AG08396 (cell line): ENCODE results near the gene C4B.
"Not testable (repeated sequence)": the region's sequence is repeated elsewhere in the genome, so short reads cannot be mapped to it uniquely, and the experiment has no call there.

ENCODE experiments used
- DNase-seq: peaks from one replicate; pipeline ENCODE4 v3.0.0; 2012; ENCODE audit warnings: low spot score, mixed read lengths

Gene C4B

DNA sequence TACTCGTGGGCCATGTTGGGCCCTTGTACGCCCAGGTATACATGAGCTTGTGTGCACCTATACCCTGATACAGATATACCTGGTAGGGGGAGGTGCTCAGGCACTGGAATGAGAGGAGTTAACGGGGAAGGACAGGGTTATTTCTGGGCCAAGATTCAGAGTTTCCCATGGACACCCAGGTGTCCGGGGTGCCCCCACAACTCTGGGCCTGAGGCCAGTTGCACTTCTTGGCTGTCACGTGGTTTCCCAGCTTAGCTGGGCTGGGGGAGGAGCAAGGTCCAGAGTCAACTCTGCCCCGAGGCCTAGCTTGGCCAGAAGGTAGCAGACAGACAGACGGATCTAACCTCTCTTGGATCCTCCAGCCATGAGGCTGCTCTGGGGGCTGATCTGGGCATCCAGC, 32.9 kb upstream of the C4B start, which contains the start of gene C4A:
C4A (plus strand) TSS at position 314 of the 400 bp plus-strand sequence; CDS start at position 365, 51 bp downstream.
- DNase-seq: not testable (repeated sequence)

DNA sequence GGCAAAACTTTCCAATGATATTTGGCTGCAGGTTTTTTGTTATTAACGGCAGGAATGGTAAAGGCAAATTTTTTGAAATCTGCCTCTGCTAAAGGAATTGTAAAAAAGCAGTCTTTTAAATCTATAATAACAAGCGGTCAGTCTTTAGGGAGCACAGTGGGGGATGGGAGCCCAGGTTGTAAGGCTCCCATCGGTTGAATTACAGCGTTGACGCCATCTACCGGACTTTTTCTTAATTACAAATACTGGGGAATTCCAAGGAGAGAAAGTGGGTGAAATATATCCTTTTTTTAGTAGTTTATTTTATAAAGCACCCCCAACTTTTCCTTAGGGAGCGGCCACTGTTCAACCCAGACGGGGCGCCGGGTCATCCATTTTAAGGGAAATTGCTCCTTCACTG, 25.2 kb upstream of the C4B start:
- DNase-seq: not testable (repeated sequence)

DNA sequence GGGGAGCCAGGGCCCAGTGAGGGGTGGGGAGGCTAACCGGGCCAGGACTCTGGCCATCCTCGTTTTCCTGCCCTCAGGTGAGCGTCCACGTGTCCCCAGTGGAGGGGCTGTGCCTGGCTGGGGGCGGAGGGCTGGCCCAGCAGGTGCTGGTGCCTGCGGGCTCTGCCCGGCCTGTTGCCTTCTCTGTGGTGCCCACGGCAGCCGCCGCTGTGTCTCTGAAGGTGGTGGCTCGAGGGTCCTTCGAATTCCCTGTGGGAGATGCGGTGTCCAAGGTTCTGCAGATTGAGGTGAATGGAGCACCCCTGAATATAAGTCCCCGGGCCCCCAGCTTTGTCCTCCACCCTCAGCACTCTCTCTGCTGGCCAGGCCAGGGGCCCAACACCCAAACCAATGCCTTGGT, 20.2 kb upstream of the C4B start:
- DNase-seq: not testable (repeated sequence)

DNA sequence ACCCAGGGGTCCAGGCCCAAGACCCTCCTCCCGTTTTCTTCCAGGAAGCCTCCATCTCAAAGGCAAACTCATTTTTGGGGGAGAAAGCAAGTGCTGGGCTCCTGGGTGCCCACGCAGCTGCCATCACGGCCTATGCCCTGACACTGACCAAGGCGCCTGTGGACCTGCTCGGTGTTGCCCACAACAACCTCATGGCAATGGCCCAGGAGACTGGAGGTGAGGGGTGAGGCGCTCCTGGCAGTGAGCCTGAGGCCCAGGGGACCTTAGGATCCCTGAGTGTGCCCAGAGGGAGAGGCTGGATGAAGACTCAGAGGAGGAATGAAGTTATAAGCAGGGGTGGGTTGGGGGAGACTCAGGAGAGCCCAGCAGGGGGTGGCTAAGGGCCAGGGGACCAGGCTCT, 18.2 kb upstream of the C4B start:
- DNase-seq: not testable (repeated sequence)

DNA sequence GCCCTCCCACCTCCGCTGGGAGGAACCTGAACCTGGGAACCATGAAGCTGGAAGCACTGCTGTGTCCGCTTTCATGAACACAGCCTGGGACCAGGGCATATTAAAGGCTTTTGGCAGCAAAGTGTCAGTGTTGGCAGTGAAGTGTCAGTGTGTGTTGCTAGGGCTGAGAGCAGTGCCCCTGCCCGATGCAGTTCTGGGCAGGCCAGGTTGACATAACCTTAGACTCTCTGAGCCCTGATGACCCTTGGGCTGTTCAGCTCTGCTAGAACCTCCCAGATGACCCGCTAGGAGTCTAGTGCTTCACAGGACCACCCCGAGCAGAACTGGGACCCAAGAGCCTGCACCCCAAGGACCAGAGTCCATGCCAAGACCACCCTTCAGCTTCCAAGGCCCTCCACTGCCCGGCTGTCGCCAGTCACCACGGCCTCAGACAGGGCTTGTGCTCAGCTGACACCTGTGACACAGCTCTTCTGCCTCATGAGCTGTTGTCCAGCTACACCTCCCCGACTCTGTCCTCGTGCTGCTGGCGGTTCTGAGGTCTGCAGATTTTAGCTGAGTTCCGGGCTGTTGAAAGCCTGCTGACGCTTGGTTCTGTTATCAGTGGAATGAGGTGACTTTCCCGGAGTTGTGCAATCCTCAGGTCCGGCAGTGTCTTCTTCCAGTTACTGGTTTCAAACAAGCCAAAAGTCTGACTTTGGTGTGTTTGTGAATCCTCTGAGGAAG, 11.9 kb upstream of the C4B start:
- DNase-seq: not testable (repeated sequence)

DNA sequence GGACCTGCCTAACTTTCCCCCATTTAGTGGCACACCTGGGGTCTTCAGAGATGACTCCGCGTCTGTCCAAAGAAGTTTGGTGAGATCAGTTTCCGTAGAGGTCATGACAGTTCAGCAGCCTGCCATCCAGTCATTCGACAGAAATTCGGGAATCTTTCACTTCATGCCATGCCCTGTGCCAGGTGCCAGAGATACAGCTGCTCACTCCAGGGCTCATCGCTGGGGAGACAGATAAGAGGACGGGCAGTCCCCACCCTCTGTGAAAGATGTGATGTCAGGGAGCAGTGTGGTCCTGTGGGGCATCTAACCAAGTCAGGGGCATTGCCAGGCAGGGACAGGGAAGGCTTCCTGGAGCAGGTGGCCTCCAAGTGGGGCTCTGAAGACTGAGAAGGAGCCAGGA, 11.3 kb upstream of the C4B start:
- DNase-seq: not testable (repeated sequence)

DNA sequence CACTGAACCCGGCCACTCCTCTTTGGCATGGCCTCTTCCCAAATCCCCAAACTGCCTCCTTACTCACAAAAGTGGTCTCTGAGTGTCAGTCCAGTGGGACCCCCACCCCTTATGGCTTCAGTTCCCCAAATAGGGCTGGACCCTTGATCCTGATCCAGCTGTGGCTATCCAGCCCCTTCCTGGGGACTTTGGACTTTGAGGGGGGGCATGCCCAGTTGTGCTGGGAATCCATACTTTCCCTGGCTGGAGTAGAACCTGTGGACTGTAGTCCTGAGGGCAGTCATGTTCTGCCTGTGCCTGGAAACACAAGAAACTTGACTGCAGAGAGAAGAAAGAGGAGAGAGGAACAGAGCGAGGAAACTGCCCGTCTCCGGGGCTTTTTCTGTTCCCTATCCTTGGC, 10.2 kb upstream of the C4B start:
- DNase-seq: not testable (repeated sequence)

DNA sequence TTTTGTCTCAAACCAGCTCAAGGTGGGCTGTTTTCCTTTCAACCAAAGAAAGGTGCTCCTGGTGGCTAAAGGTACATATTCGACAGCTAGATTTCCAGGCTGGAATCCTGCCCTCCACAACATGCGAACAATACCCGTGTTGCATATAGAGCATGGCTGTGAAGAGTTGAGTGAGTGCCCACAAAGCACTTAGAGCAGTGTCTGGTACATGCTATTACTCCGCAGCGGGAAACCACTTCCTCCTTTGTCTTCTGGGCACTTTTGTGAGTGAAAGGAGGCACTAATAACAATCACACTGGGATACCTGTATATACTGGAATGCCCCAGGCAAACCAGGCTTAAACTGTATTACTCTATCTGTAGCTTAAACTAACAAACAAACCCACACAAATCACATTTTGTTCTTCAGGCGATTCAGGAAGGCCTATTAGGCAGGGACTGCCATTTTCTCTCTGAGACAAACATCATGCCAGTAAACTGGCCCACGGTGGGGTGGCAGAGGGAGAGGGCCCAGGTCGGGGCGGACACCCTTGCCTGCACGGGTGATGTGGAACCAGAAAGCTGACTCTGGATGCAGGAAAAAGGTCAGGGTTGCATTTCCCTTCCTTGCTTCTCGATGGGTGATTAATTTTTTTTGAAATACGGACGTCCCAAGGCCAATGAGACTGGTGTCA, 9.6 kb upstream of the C4B start:
- DNase-seq: not testable (repeated sequence)

DNA sequence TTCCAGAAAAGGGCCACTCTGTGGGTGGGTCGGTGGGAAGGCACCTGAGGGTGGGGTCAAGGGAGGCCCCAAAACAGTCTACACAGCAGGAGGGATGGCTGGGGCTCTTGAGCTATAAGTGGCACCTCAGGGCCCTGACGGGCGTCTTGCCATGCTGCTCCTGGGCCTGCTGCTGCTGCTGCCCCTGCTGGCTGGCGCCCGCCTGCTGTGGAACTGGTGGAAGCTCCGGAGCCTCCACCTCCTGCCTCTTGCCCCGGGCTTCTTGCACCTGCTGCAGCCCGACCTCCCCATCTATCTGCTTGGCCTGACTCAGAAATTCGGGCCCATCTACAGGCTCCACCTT, 9.1 kb upstream of the C4B start:
- DNase-seq: not testable (repeated sequence)

DNA sequence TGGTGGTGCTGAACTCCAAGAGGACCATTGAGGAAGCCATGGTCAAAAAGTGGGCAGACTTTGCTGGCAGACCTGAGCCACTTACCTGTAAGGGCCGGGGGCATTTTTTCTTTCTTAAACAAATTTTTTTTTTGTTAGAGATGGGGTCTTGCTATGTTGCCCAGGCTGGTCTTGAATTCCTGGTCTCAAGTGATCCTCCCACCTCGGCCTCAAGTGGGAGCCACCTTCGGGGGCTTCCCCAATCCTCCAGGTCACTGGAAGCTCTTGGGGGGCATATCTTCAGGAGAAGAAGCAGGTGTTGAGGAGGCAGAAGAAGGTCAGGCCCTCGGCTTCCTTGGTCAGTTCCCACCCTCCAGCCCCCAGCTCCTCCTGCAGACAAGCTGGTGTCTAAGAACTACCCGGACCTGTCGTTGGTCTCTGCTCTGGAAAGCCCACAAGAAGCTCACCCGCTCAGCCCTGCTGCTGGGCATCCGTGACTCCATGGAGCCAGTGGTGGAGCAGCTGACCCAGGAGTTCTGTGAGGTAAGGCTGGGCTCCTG, 8.5 kb upstream of the C4B start:
- peak; percentile 2 for DNase-seq

DNA sequence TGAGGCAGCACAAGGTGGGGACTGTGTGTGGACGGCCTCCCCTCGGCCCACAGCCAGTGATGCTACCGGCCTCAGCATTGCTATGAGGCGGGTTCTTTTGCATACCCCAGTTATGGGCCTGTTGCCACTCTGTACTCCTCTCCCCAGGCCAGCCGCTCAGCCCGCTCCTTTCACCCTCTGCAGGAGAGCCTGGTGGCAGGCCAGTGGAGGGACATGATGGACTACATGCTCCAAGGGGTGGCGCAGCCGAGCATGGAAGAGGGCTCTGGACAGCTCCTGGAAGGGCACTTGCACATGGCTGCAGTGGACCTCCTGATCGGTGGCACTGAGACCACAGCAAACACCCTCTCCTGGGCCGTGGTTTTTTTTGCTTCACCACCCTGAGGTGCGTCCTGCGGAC, 7.5 kb upstream of the C4B start:
- not testable (repeated sequence) for DNase-seq

DNA sequence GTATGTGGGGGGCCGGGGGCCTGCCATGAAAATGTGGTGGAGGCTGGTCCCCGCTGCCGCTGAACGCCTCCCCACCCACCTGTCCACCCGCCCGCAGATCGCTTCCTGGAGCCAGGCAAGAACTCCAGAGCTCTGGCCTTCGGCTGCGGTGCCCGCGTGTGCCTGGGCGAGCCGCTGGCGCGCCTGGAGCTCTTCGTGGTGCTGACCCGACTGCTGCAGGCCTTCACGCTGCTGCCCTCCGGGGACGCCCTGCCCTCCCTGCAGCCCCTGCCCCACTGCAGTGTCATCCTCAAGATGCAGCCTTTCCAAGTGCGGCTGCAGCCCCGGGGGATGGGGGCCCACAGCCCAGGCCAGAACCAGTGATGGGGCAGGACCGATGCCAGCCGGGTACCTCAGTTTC, 6.6 kb upstream of the C4B start:
- not testable (repeated sequence) for DNase-seq

DNA sequence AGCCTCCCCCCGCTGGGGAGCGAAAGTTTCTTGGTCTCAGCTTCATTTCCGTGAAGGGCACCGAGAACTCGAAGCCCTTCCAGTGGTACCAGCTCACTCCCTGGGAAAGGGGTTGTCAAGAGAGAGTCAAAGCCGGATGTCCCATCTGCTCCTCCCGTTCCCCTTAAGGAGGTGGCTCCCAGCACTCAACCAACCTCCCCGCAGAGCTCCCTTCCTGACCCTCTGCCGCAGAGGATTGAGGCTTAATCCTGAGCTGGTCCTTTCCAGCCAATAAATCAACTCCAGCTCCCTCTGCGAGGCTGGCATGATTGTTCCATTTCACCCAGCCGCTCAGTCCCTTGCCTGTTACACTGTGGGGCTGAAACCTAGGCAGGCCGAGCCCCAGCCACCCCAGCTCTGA, 6.0 kb upstream of the C4B start:
- peak; percentile 0 for DNase-seq

DNA sequence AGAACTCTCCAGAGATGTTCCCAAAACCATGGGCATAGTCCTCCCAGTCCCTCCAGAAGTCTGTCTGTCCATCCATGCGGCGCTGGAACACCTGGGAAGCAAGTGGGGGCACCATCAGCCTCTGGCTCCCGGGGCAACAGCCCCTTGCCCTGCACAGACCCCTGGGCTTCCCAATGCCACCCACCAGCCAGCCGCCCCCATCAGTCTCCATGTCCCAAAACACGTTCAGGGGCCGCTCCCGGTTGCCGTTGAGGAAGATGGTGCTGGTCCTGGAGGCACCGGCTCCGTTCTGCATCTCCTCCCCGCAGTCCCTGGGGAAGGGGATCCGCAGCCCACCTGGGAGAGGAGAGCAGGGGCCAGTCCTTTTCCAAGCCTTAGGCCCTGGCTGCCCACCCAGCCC, 5.1 kb upstream of the C4B start:
- not testable (repeated sequence) for DNase-seq

DNA sequence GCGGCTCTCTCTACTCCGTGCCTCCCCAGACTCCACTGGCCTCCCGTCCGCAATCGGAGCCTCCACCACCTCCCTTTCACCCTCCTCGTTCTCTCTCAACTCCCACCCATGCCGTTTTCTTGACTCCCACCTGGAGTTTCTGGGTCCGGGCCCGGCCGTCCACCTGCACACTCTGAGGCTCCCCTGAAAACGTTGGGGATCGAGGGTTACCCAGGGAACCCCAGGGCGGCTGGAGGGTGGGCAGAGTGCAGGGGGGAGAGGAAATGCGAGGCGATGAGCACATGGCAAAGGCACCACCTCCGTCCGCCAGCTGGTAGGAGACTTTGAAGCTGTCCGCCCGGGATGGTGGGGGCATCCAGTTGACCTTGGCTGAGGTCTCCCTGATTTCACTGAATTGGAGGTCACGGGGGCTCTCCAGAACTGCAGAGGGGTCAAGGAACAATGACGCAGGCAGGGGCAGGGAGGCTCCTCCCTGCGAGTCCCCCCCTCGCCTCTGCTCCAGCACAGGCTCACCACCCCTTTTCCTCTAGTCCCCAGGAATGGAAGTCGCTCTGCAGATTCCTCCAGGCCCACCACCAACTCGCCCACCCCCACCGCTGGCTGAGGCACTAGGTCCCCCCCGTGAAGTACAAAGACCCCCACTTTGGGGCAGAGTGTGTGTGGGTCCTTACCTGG, 3.6 kb upstream of the C4B start:
- DNase-seq: not testable (repeated sequence)

DNA sequence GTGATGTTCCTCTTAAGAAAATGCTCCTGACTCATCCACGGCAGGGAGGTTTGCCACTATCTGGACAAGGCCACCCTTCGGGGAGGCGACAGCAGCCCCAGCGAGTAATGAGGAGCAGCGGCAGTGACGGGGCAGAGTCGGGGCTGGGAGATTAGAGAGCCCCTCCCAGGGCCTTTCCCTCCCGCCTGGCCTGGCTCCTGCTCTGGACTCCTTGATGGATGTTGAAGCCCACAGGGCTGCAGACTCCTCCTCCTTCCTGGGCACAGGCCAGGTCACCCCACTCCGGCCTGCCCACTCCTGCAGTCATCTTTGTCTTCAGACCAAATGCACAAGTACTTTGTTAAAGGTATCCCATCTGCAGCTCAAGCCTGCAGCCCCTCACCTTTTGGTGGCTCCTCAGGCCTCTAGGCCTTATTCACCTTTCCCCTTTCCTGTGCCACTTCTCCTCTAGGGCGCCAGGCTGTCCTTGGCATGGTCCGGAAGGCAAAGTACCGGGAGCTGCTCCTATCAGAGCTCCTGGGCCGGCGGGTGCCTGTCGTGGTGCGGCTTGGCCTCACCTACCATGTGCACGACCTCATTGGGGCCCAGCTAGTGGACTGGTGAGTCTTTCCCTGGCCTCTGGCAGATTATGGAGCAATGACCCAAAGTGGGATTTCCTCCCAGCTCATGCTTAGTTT, 1.5 kb upstream of the C4B start:
- DNase-seq: not testable (repeated sequence)

DNA sequence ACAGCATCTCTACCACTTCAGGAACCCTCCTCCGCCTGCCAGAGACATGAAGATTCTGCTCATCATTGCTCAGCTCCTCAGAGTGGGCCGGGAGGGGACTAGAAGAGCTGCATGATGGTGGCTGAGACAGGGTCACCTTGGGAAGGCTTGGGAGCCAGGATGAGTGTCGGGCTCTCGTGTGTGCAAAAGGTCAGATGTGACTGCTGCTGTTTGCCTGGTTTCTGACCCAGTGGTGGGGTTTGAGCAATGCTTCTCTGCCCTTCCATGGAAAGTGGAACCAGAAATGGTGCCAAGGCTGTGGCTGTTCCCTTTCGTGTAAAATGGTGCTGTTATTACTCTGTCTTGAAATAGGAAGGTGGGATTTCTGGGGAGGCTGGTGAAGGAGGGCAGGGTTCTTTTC, 857 bp upstream of the C4B start:
- not testable (repeated sequence) for DNase-seq

DNA sequence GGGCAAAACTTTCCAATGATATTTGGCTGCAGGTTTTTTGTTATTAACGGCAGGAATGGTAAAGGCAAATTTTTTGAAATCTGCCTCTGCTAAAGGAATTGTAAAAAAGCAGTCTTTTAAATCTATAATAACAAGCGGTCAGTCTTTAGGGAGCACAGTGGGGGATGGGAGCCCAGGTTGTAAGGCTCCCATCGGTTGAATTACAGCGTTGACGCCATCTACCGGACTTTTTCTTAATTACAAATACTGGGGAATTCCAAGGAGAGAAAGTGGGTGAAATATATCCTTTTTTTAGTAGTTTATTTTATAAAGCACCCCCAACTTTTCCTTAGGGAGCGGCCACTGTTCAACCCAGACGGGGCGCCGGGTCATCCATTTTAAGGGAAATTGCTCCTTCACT, 7.5 kb downstream of the C4B start:
- DNase-seq: not testable (repeated sequence)

DNA sequence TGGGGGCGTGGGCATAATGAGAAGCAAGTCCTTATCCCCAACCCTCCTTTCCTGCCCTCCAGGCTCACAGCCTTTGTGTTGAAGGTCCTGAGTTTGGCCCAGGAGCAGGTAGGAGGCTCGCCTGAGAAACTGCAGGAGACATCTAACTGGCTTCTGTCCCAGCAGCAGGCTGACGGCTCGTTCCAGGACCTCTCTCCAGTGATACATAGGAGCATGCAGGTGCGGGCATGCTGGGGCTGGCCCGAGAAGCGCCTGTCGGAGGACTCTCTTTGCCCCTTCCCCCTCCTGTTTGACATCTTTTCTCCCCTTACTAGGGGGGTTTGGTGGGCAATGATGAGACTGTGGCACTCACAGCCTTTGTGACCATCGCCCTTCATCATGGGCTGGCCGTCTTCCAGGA, 14.0 kb downstream of the C4B start:
- DNase-seq: not testable (repeated sequence)

DNA sequence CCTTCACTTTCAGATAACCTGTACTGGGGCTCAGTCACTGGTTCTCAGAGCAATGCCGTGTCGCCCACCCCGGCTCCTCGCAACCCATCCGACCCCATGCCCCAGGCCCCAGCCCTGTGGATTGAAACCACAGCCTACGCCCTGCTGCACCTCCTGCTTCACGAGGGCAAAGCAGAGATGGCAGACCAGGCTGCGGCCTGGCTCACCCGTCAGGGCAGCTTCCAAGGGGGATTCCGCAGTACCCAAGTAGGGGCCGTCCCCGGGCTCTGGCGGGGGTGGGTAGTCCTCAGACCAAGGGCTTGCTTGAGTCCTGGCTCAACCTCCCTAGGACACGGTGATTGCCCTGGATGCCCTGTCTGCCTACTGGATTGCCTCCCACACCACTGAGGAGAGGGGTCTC, 15.0 kb downstream of the C4B start:
- DNase-seq: not testable (repeated sequence)

DNA sequence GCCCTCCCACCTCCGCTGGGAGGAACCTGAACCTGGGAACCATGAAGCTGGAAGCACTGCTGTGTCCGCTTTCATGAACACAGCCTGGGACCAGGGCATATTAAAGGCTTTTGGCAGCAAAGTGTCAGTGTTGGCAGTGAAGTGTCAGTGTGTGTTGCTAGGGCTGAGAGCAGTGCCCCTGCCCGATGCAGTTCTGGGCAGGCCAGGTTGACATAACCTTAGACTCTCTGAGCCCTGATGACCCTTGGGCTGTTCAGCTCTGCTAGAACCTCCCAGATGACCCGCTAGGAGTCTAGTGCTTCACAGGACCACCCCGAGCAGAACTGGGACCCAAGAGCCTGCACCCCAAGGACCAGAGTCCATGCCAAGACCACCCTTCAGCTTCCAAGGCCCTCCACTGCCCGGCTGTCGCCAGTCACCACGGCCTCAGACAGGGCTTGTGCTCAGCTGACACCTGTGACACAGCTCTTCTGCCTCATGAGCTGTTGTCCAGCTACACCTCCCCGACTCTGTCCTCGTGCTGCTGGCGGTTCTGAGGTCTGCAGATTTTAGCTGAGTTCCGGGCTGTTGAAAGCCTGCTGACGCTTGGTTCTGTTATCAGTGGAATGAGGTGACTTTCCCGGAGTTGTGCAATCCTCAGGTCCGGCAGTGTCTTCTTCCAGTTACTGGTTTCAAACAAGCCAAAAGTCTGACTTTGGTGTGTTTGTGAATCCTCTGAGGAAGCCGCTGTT, 20.9 kb downstream of the C4B start:
- DNase-seq: not testable (repeated sequence)
